A172 (cell line): ENCODE data around the gene NONO. TPM values are rescaled to one million over a fixed set of nuclear protein-coding genes. Genes with fewer than 3 reads are reported as not detected.
A peak's percentile ranks its signal among the peaks of the same experiment; 100 is the strongest.
"Not testable (repeated sequence)": the region's sequence is repeated elsewhere in the genome, so short reads cannot be mapped to it uniquely, and the experiment has no call there.

Experiments used
- DNase-seq: peaks from one replicate; pipeline ENCODE4 v3.0.0-alpha.2; 2015; ENCODE audit warnings: low spot score
- total RNA-seq: library from RNA; depleted of rRNA; stranded (reverse); fragments of >200 nt; shearing (Covaris generic); gene quantifications from 2 replicates; pipeline ENCODE4 v1.2.3, GENCODE V29; 2014; rRNA removed

NONO gene
- 512 and 514 TPM in 2 replicates for total RNA-seq

GRCh38 chrX:71283403-71284143, at the start of gene NONO:
NONO (plus strand) TSS chrX:71283635; CDS start chrX:71290638, 7,003 bp downstream.
- DNase-seq: peak; percentile 95

GRCh38 chrX:71235482-71235881, 48.0 kb upstream of the NONO start:
- DNase-seq: no peak

- no peak for DNase-seq
These were observed 46.6 kb upstream of the NONO start for GRCh38 chrX:71236836-71237235.

GRCh38 chrX:71239781-71240180, 43.7 kb upstream of the NONO start:
- DNase-seq: no peak

GRCh38 chrX:71241301-71241700, 42.1 kb upstream of the NONO start:
- DNase-seq: no peak

GRCh38 chrX:71244359-71245128, 38.9 kb upstream of the NONO start:
- no peak for DNase-seq

GRCh38 chrX:71245159-71245558, 38.3 kb upstream of the NONO start:
- DNase-seq: no peak

- DNase-seq: no peak
These were observed 32.6 kb upstream of the NONO start for GRCh38 chrX:71250841-71251240.

- no peak for DNase-seq
These were observed 31.9 kb upstream of the NONO start for GRCh38 chrX:71251466-71251973.

- DNase-seq: no peak
These were observed 31.2 kb upstream of the NONO start for GRCh38 chrX:71252221-71252620.

GRCh38 chrX:71253253-71254091, 30.0 kb upstream of the NONO start:
- peak; percentile 5 for DNase-seq

- peak; percentile 72 for DNase-seq
These were observed 29.1 kb upstream of the NONO start, which contains the start of gene ZMYM3 for GRCh38 chrX:71254092-71254963. ZMYM3 (minus strand) TSS chrX:71254140; CDS start chrX:71253255, 885 bp downstream.

GRCh38 chrX:71256051-71256450, 27.4 kb upstream of the NONO start:
- DNase-seq: peak; percentile 3

- DNase-seq: no peak
These were observed 26.6 kb upstream of the NONO start for GRCh38 chrX:71256856-71257255.

- DNase-seq: not testable (repeated sequence)
These were observed 14.8 kb upstream of the NONO start for GRCh38 chrX:71268624-71269023.

GRCh38 chrX:71269801-71270395, 13.5 kb upstream of the NONO start:
- no peak for DNase-seq

- DNase-seq: not testable (repeated sequence)
These were observed 11.1 kb upstream of the NONO start for GRCh38 chrX:71272313-71272712.

- DNase-seq: not testable (repeated sequence)
These were observed 2.1 kb upstream of the NONO start for GRCh38 chrX:71281300-71281699.

GRCh38 chrX:71282514-71283402, 677 bp upstream of the NONO start:
- no peak for DNase-seq
